Mononuclear cell (primary cell): Measurements from ENCODE around the gene PRCC. TPM values are rescaled to one million over a fixed set of nuclear protein-coding genes. Genes with fewer than 3 reads are reported as not detected.

ENCODE experiments used
- H3K27me3 ChIP-seq: 2 replicates; pipeline ENCODE4 v1.6.0; 2011; ENCODE audit warnings: low read length, control low read depth; ENCODE audit not compliant: insufficient read depth
- H3K4me1 ChIP-seq: 2 replicates; pipeline ENCODE4 v1.5.1; 2011; ENCODE audit warnings: mild to moderate bottlenecking, low read length, control low read depth; ENCODE audit not compliant: insufficient read depth
- H3K4me3 ChIP-seq: 2 replicates; pipeline ENCODE4 v1.5.1; 2011; ENCODE audit warnings: mild to moderate bottlenecking, low read length, moderate library complexity
- H3K9me3 ChIP-seq: 2 replicates; pipeline ENCODE4 v1.5.1; 2011; ENCODE audit warnings: low read depth, mild to moderate bottlenecking, control low read depth, low read length
- total RNA-seq: library from RNA; depleted of rRNA; stranded (reverse); fragments of >200 nt; gene quantifications from one replicate; pipeline ENCODE4 v1.2.3, GENCODE V29; 2012

The PRCC gene
- total RNA-seq, 1 donor = 19.6 TPM

DNA sequence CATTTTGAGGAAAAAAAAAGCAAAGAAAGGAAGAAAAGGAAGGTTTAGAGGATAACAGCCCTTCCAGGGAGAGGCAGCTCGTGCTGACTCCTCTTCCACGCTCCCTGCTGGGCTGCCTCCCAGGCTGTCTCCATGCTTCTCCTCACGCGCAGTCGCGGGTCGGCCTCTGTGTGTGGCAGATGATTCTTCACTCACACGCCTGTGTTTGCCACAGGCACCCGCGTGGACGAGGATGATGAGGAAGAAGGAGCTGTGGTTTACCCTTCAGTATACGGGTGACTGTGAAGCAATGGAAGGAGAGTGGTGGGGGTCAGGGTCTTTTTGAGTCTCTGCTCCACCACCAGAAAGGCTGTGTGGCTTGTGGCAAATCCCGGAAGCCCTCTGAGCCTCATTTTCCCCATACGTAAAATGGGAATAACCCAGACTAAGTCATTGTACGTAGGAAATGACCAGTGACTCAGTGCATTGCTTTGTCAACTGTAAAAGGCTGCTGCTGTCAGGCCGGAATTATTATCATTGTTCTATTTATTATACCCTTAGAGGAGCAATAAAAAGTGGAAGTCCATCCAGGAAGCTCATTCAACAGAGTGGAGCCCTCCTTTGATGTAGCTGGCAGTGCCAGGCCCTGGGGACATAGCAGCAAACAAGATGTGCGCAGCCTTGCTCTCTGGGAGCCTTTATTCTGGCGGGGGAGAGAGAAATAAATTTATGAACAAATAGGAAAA is 61.2 kb downstream of the PRCC start:
- no peak overlapping the region for H3K4me3 ChIP-seq
- H3K4me1 ChIP-seq = no peaks in the 10 kb centered on the region
- H3K27me3 ChIP-seq = peaks cover 5% of the 10 kb centered on the region
- no peaks in the 10 kb centered on the region for H3K9me3 ChIP-seq

DNA sequence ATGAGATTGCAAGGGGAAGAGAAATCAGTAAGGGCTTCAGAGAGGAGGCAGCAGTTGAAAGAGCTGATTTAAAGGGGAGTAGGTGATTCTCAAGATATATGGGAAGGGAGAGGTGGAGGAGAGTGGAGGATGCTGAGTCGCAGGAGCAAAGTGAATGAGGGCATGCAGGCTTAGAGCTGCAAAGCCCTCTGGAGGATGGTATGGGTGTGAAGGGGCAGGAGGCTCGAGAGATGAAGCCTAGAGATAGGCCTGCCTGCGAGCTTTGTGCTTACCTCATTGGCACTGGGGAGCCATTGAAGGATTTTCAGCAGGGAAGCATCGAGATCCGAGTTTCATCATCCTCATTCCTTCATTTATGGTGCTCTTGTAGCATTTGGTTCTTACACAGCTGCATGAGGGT is 65.1 kb downstream of the PRCC start:
- Histone ChIP-seq H3K4me3 (no peak overlapping the region), H3K4me1 (no peaks in the 10 kb centered on the region)

DNA sequence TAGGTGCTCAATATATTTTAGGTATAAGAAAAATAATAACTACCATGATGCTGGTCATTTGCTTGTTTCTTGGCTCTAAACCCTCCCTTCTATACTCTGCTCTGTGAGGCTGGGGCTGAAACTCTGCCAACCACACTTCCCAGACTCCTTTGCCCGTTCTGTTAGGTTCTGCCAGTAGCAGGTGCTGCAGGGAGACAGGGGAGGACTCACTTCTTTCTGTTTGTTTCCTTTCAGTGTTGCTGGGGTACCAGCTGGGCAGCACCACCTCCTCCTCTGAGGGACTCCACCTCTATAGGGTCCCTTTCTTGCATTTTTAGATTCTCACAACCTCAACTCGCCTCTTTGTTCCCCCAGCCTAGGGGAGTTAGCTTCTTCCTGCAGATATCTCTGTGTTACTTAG is 66.3 kb downstream of the PRCC start:
- Histone ChIP-seq H3K27me3 (peaks cover 5% of the 10 kb centered on the region), H3K4me3 (no peak overlapping the region), H3K4me1 (no peaks in the 10 kb centered on the region), H3K9me3 (no peaks in the 10 kb centered on the region)

More for the DNA sequence above, 65.1 kb downstream of the PRCC start:
- H3K9me3 ChIP-seq = no peaks in the 10 kb centered on the region
- peaks cover 5% of the 10 kb centered on the region for H3K27me3 ChIP-seq

DNA sequence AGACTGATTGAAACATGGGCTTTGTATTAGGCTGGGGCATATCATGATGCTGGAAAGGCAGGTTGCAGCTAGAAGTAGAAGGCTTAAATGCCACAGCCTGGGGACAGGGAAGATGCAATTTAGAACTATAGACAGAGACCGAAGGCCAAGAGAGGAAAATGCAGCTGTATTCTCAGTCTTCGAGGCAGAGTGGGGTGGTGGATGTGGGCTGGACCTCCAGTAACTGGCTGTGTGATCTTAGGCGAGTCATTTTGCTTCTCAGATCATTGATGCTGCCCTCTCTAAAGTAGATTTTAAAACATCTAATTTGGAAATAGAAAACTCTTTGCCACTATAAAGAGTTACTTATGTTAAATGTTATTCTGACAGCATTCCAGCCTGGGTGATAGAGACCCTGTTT is 67.0 kb downstream of the PRCC start:
- no peak overlapping the region for H3K4me3 ChIP-seq
- no peaks in the 10 kb centered on the region for H3K4me1 ChIP-seq
- no peaks in the 10 kb centered on the region for H3K9me3 ChIP-seq
- peaks cover 5% of the 10 kb centered on the region for H3K27me3 ChIP-seq

DNA sequence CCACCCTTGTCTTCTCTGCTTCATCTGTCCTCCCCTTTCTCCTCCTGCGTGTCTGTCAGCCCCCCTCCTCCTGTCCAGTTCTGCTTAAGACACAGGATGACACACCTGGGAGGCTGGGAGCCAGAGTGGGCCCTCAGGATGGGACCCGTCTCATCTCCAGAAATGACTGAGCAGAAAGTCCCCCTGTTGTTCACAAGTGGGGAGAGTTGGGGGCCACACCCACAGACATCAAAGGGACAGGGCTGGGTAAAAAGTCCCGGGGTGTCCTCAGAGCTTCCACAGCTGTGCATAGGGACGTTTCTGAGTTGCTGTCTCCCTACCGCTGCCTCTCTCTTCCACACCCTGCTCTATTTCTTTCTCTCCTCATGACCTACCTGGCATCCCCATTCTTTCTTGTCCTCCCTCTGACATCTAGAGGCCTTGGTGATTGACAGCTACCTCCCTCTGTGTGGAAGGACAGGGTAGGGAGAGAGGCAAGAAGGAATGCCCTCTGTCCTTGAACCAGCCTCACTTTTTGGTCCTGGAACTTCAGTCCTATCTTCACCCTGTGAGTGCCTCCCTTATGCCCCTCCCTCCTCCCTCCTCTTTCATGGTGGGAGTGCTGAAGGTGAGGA is 68.8 kb downstream of the PRCC start:
- H3K4me3 ChIP-seq = no peak overlapping the region
- H3K27me3 ChIP-seq = peaks cover 5% of the 10 kb centered on the region
- no peaks in the 10 kb centered on the region for H3K4me1 ChIP-seq
- H3K9me3 ChIP-seq = no peaks in the 10 kb centered on the region

DNA sequence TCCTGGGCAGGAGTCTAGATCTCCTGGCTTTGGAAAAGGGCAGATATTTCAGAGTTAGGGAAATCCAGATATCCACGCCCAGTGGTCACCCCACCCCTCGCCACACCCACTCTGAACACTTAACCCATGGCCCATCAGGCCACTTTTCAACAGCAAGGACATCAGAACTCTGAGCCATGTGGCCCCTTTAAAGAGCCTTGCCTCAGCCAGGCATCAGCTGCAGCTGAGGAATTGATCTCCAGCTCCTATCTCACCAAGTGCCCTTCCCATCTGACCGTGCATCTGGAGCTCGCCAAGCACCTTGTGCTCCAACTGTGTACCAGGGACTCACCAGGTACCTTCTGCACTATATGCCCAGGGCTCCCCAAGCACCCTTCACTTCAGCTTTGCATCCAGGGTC is 69.6 kb downstream of the PRCC start:
- H3K27me3 ChIP-seq = peaks cover 3% of the 10 kb centered on the region
- H3K4me1 ChIP-seq = no peaks in the 10 kb centered on the region

DNA sequence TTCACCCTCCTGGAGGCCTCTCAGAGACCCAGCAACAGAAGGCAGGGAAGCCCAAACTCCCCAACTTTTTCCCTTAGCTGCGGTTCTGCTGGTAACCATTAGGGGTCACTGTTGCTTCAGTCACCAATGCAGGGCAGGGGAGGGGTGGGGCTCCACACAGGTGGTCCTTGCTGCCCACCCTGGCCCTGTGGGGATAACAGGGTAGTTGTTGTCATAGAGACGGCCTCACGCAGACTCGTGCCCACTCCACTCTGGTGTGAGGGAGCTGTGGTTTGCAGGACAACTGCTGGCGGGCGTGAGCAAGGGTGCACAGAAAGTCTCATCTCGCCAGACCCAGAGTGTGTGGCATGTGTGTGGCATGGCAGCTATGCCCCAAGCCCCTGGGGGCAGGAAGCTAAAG is 71.6 kb downstream of the PRCC start:
- Histone ChIP-seq H3K4me3 (no peak overlapping the region), H3K27me3 (peaks cover 15% of the 10 kb centered on the region), H3K9me3 (no peaks in the 10 kb centered on the region), H3K4me1 (no peaks in the 10 kb centered on the region)

More for the DNA sequence above, 69.6 kb downstream of the PRCC start:
- Histone ChIP-seq H3K4me3 (no peak overlapping the region), H3K9me3 (no peaks in the 10 kb centered on the region)

DNA sequence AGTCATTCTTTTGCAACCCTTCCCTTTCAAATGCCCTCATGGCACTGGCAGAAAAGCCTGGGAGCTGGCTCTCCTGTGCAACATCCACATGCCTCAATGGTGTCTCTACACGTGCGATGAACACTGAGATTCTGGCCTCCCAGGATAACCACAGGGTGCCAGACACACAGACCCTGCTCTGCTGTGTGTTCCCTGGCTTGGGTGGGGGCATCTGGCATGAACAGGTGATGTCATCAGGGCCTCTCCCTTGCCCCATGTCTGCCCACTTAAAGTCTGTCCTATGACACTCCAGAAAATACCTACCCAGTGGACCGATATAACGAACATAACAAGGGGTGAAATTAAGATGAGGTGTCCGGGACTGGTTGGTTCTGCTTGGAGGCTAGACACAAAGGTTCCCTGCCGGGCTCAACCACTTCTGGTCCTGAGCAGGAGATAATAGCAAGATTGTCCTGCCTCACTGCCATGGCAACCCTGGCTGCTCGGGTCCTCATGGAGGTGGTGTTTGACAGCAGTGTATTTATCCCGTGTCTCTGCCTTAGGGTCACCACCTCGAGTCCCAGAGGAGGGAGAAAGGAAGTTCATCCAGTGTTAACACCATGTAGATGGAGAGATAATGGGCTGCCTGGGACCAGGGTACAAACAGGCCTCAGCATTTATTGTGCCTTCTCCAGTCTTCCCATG is 72.2 kb downstream of the PRCC start:
- H3K9me3 ChIP-seq = no peaks in the 10 kb centered on the region
- H3K4me3 ChIP-seq = no peak overlapping the region
- H3K27me3 ChIP-seq = peaks cover 21% of the 10 kb centered on the region
- H3K4me1 ChIP-seq = peaks cover under 1% of the 10 kb centered on the region

DNA sequence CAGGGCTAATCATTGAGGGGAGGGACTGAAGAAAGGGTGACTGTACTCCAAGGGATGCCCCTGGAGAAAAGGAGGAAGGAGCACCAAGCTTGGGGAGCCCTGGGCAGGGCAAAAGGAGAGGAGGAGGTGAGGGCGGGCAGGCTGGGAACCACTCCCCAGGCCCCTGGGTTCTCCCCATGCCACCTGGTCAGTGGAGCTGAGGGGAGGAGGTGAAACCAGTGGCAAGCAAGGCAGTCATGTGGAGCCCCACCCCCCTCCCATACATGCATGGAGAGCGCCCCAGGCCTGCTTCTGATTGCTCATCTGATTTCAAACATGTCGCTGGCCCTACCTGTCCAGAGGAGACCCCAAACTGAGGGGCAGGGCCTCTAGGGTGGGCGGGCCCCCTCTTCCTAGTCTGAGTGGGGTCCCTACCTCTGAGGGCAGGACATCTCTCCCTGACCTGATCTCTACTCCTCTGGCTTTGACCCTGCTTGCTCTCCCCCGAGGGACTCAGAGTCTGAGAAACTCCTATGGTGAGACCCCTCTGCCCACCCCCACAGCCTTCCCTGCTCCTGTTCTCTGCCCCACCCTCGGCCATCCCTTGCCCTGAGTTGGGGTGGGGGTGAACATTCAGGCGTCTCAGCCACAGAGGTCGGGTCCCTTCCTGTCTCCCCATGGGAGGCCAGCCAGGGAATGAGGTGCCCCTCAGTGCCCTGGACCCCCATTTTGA is 73.0 kb downstream of the PRCC start:
- H3K4me3 ChIP-seq = no peak overlapping the region
- H3K9me3 ChIP-seq = no peaks in the 10 kb centered on the region
- peaks cover 28% of the 10 kb centered on the region for H3K27me3 ChIP-seq
- H3K4me1 ChIP-seq = peaks cover 7% of the 10 kb centered on the region

DNA sequence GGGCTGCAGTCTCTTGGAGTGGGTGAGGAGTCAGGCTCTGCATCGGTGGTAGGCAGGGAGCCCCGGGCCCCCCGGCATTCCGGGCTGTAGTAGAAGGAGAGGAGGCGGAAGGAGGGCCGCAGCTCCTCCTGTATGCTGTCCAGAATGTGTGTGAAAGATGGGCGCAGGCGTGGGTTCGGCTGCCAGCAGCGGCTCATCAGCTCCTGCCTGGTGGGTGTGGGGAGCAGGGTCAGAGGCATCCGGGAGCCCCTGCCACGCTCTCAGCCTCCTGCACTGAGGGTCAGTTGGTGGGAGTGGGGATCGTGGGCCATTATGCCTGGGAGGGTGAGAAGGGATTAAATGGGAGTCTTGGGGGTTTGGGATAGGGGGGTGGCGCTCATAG is 73.6 kb downstream of the PRCC start:
- Histone ChIP-seq H3K4me3 (no peak overlapping the region), H3K9me3 (no peaks in the 10 kb centered on the region), H3K4me1 (peaks cover 7% of the 10 kb centered on the region), H3K27me3 (peaks cover 28% of the 10 kb centered on the region)

DNA sequence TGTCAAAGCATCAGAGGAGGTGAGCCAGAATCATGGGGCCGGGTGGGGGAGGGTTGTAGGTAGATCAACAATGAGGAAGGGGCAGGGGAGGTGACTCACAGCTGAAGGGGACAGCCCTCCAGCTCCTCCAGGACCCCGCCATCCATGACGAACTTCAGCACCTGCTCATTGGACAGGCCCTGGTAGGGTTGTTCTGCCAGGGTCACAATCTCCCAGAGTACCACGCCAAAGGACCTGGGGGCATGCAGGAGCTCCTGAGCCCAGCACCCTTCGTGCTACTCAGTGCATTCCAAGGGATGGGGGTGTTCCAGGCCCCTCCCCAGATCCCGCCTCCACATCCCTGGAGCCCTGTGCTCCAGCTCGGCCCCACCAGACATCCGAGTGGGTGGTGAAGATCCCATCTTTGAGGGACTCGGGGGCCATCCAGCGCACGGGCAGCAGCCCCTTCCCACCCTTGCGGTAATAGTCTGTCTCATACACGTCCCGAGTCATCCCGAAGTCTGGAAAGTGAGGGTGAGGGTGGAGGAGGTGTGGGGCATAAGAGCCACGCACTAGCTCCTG is 74.0 kb downstream of the PRCC start:
- Histone ChIP-seq H3K4me3 (no peak overlapping the region), H3K27me3 (peaks cover 28% of the 10 kb centered on the region), H3K4me1 (peaks cover 7% of the 10 kb centered on the region), H3K9me3 (no peaks in the 10 kb centered on the region)

DNA sequence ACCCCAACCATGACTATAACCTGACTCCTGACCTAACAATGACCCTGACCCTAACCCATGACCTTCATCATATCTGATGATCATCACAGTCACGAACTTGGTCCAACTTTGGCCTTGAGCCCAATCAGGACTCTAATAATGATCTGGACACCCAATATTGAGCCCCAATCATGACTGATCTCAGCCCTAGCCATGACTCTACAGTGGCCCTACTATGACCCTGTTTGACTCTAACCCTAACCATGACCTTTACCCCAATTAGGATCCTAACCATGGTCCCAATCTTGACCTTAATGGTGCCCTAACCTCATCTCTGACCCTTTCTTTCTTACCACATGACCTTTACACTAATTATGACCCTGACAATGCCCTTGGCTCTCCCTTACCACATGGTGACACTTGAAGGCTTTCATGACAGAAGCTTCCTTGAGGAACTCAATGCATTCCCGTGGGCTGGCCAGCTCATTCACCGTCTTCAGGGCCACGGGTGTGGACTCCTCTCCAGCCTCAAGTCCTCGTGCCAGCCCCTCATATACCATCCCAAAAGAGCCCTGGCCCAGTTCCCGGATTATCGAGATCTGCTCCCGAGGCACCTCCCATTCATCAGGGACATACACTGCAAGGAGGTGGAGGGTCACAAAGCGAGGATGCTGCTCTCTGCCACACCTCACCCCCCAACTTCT is 75.4 kb downstream of the PRCC start:
- Histone ChIP-seq H3K27me3 (peaks cover 31% of the 10 kb centered on the region), H3K9me3 (no peaks in the 10 kb centered on the region), H3K4me3 (no peak overlapping the region), H3K4me1 (peaks cover 7% of the 10 kb centered on the region)

DNA sequence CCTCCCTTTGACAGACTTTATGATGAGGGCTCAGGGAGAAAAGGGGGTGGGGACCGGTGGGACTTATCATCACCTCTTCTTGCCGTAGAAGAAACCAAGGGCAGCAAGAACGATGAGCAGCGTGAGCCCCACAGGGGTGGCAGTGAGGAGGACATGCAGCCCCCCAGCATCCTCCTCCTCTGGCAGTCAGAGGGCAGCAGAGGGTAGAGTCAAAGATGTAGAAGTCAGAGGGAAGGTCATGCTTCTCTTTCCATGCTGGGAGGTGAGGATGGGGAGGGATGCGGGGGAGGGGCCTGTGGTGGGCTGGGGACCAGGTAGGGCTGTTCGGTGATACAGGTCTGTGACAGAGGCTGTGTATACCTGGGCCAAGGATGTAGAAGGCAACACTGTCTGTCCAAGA is 76.8 kb downstream of the PRCC start:
- no peaks in the 10 kb centered on the region for H3K9me3 ChIP-seq
- H3K4me1 ChIP-seq = peaks cover 13% of the 10 kb centered on the region
- no peak overlapping the region for H3K4me3 ChIP-seq
- peaks cover 39% of the 10 kb centered on the region for H3K27me3 ChIP-seq

DNA sequence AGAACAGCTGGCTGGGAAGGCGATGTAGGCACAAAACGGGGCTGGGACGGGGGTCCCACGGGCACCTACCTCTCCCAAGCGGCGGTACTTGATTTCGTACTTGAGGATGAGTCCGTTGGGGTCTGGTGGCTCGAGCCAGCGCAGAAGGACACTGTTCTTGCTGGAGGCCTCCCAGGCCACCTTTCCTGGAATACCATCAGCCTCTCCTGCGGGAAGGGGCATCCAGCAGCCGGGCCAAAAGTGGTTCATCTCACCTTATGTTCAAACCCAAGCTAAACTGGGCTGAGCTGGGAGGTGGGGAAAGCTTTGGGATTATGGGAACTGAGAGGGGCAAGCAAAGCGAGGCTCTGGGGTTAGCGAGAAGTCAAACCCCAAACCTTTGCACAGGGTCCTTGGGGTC is 77.3 kb downstream of the PRCC start:
- Histone ChIP-seq H3K27me3 (peaks cover 39% of the 10 kb centered on the region), H3K4me3 (no peak overlapping the region), H3K9me3 (no peaks in the 10 kb centered on the region), H3K4me1 (peaks cover 13% of the 10 kb centered on the region)
